ENCODE results near the gene TMEM108. TPM values are rescaled to one million over a fixed set of nuclear protein-coding genes. Genes with fewer than 3 reads are reported as not detected.

The TMEM108 gene
- total and polyA plus RNA-seq, 11 donors = 0.14 to 2.8 (median 0.57) TPM

- ATAC-seq (peak in 3 of 4 donors; percentile 77 to 81 (median 78)), DNase-seq (peak in 1 of 5 donors; percentile 55)
- WGBS, 4 donors = 40 to 47% (median 43%) methylated on average over 7 of the region's 7 CpGs
- Histone ChIP-seq H3K9me3 (no peaks in the 10 kb centered on the region), H3K36me3 (no peaks in the 10 kb centered on the region), H3K27ac (no peak overlapping the region), H3K4me1 (peaks cover 0 to 3% (median 0%) of the 10 kb centered on the region in 12 donors), H3K27me3 (no peaks in the 10 kb centered on the region), H3K4me3 (no peak overlapping the region)
- no peak for TF ChIP-seq CTCF (IDR thresholded peaks at IDR 0.05)
- no peak for TF ChIP-seq POLR2A (IDR thresholded peaks at IDR 0.05)
- intact Hi-C loops (cut with DNase I) = no loop called here
Measured at GRCh38 chr3:133393691-133394474, 355.7 kb downstream of the TMEM108 start.

DNA sequence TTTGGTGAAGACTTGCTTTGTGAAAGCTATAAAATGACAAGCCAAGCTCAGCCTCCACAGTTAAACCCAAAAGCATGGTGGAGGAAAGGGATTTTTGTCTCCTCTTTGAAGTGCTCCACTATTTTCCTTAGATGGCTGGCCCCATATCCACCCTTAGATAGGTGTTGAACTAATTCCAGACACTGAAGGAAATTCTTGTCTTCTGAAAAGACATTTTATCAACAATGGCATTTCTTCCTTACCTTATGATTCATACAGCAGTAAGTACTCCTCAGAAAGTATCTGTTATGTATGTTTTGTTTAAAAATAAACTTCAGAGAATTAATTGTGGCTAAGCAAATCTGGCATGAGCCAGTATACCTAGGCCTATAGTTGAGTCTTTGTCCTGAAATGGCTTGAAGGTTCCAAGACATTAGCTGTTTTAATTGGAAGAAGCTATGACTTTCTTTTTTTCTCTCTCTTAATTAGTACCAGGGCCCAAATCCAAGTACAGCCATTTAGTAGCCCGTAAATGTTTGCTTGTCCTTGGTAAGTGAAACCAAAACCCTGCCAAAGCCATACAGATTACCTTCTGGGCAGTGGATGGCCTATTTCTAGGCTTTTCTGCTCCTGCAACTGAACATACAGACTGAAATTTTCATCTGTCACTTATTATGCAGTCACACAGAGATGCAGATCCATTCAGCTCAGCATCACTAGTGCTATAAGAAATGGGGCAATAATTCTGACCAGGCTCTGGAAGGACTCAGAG, 356.5 kb downstream of the TMEM108 start:
- H3K9me3 ChIP-seq = no peaks in the 10 kb centered on the region
- WGBS, 4 donors = 55 to 86% (median 77%) methylated on average over 1 of the region's 1 CpG
- H3K4me3 ChIP-seq = no peak overlapping the region
- ATAC-seq (no peak), DNase-seq (no peak)
- H3K27me3 ChIP-seq = no peaks in the 10 kb centered on the region
- H3K27ac ChIP-seq = no peak overlapping the region
- H3K4me1 ChIP-seq = peaks cover 0 to 3% (median 0%) of the 10 kb centered on the region in 12 donors
- TF ChIP-seq CTCF (IDR thresholded peaks at IDR 0.05) (no peak), POLR2A (IDR thresholded peaks at IDR 0.05) (no peak)
- intact Hi-C loops (cut with DNase I) = no loop called here
- H3K36me3 ChIP-seq = no peaks in the 10 kb centered on the region

GRCh38 chr3:133396906-133397305, 358.7 kb downstream of the TMEM108 start:
- Histone ChIP-seq H3K36me3 (no peaks in the 10 kb centered on the region), H3K4me1 (peaks cover 0 to 3% (median 0%) of the 10 kb centered on the region in 12 donors), H3K27me3 (no peaks in the 10 kb centered on the region), H3K4me3 (no peak overlapping the region), H3K9me3 (no peaks in the 10 kb centered on the region), H3K27ac (no peak overlapping the region)
- TF ChIP-seq CTCF (IDR thresholded peaks at IDR 0.05) (no peak), POLR2A (IDR thresholded peaks at IDR 0.05) (no peak)
- no peak for DNase-seq
- ATAC-seq = no peak
- intact Hi-C loops (cut with DNase I) = no loop called here
- WGBS, 4 donors = 76 to 86% (median 81%) methylated on average over 10 of the region's 10 CpGs

- H3K27me3 ChIP-seq = no peaks in the 10 kb centered on the region
- H3K4me1 ChIP-seq = no peaks in the 10 kb centered on the region
- WGBS, 4 donors = 92 to 95% (median 93%) methylated on average over 12 to 15 of the region's 15 CpGs
- H3K27ac ChIP-seq = no peak within 1 kb of the TSS
- intact Hi-C loops (cut with DNase I) = no loop called here
- no peaks in the 10 kb centered on the region for H3K36me3 ChIP-seq
- H3K4me3 ChIP-seq = no peak within 1 kb of the TSS
- ATAC-seq = no peak
- no peak for TF ChIP-seq POLR2A (IDR thresholded peaks at IDR 0.05)
- no peak for TF ChIP-seq CTCF (IDR thresholded peaks at IDR 0.05)
- DNase-seq = no peak
- no peaks in the 10 kb centered on the region for H3K9me3 ChIP-seq
Measured at GRCh38 chr3:133400006-133400515, 361.9 kb downstream of the TMEM108 start, which contains the start of gene BFSP2. Gene BFSP2, plus strand, starts transcription at chr3:133400056. Its CDS starts 28 bp downstream, at chr3:133400084.

All from heart left ventricle (tissue), 16 donors.